ENCODE results near the gene ARHGEF3.

Gene ARHGEF3

GRCh38 chr3:56795829-56796185 lies 5.9 kb downstream of the ARHGEF3 start:
- no peak for DNase-seq (ENCODE audit: low read depth)
- H3K4me3 ChIP-seq (ENCODE audit: control insufficient read depth, low read depth, low read length): no peak overlapping the region
- TF ChIP-seq CTCF (conservative IDR thresholded peaks at IDR 0.05; ENCODE audit: control insufficient read depth, insufficient read depth, low read depth, low read length): no peak

DNA sequence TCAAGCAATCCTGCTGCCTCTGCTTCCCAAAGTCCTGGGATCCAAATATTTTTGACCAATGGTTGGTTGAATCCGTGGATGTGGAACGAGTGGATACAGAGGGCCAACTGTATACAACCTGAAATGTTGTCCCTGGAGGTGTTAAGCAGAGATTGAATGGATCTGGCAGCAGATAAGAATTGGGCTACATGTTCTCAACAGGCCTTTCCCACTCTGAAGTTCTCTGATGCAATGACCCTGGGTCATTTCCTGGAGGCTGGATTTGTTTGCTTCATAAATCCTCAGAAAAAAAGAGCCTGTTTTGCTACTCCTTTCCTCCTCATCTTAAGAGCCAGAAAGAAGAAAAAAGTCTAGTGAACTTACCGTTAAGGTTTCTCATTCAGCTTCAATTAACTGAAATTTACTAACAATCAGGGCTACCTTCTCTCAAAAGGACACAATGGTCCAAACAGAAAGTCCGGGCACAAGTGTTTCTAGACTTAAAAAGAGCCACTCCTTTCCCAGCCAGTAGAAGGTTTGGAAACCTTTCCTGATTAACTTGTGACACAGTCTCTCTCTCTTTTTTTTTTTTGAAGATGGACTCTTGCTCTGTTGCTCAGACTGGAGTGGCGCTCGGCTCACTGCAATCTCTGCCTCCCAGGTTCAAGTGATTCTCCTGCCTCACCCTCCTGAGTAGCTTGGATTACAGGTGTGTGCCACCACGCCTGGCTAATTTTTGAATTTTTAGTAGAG lies 6.5 kb downstream of the ARHGEF3 start:
- no peak overlapping the region for H3K4me3 ChIP-seq (ENCODE audit: control insufficient read depth, low read depth, low read length)
- TF ChIP-seq CTCF (conservative IDR thresholded peaks at IDR 0.05; ENCODE audit: control insufficient read depth, insufficient read depth, low read depth, low read length): no peak
- DNase-seq (ENCODE audit: low read depth): peak; percentile 58

DNA sequence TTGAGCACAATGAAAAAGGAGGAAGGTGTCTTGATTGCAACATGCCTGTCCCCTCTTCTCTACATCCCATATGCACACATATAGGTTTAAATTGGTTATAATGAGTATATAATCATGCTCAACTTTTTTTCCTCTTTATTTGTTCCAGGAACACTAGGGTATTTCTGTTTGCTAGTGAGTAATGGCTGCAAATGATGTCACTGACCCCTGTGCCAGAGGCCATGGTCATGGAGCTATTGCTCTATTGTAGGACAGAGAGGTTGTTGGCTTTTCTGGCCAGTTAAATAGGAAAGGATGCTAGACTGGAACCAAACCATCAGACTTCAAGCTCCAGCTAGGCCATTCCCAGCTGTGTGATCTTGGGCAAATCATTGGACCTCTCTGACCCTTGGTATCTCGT lies 9.6 kb downstream of the ARHGEF3 start:
- no peak overlapping the region for H3K4me3 ChIP-seq (ENCODE audit: control insufficient read depth, low read depth, low read length)
- no peak for TF ChIP-seq CTCF (conservative IDR thresholded peaks at IDR 0.05; ENCODE audit: control insufficient read depth, insufficient read depth, low read depth, low read length)
- peak; percentile 35 for DNase-seq (ENCODE audit: low read depth)

GRCh38 chr3:56790016-56790821 lies 11.5 kb downstream of the ARHGEF3 start:
- no peak overlapping the region for H3K4me3 ChIP-seq (ENCODE audit: control insufficient read depth, low read depth, low read length)
- no peak for TF ChIP-seq CTCF (conservative IDR thresholded peaks at IDR 0.05; ENCODE audit: control insufficient read depth, insufficient read depth, low read depth, low read length)
- no peak for DNase-seq (ENCODE audit: low read depth)

- no peak overlapping the region for H3K4me3 ChIP-seq (ENCODE audit: control insufficient read depth, low read depth, low read length)
- no peak for TF ChIP-seq CTCF (conservative IDR thresholded peaks at IDR 0.05; ENCODE audit: control insufficient read depth, insufficient read depth, low read depth, low read length)
- DNase-seq (ENCODE audit: low read depth): no peak
Observed at GRCh38 chr3:56789076-56789475, 12.7 kb downstream of the ARHGEF3 start.

DNA sequence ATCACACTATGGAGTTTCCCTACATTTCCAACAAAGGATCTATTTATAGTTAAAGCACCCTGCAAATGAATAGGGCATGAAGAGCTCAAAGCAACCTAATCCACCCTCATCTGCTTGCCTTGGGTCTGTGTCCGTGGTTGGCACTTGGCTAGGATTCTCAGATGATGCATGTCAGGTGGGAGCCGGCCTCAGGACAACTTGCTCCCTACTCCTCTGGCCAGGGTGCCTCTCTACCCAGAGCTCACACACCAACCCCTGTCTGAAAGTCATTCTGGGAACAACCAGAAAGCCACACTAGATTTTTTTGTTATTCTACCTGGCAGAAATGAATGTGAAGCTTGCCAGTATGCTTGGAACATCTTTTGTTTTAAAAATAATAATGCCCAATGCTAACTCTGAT lies 13.2 kb downstream of the ARHGEF3 start:
- no peak overlapping the region for H3K4me3 ChIP-seq (ENCODE audit: control insufficient read depth, low read depth, low read length)
- DNase-seq (ENCODE audit: low read depth): no peak
- TF ChIP-seq CTCF (conservative IDR thresholded peaks at IDR 0.05; ENCODE audit: control insufficient read depth, insufficient read depth, low read depth, low read length): no peak
